Vagina (tissue), 2 donors: Measurements from ENCODE around the gene MYO1D. TPM values are rescaled to one million over a fixed set of nuclear protein-coding genes. Genes with fewer than 3 reads are reported as not detected.

Experiments
- DNase-seq, 2 donors: peaks; one replicate each; pipeline ENCODE4 v3.0.0-alpha.2; 2017; ENCODE audit errors: extremely low spot score in 2 of 2
- H3K27ac ChIP-seq: fragments of 200-600 bp; sonication (generic); one replicate; pipeline ENCODE4 v1.5.1; 2019
- H3K27me3 ChIP-seq: fragments of 200-600 bp; sonication (generic); one replicate; pipeline ENCODE4 v1.5.1; 2019
- H3K36me3 ChIP-seq, 2 donors: fragments of 200-600 bp; sonication (generic); one replicate each; pipeline ENCODE4 v1.5.1; 2017 to 2019
- H3K4me1 ChIP-seq: fragments of 200-600 bp; sonication (generic); one replicate; pipeline ENCODE4 v1.5.1; 2019
- H3K4me3 ChIP-seq, 2 donors: fragments of 200-600 bp; sonication (generic); 1 replicate in 1 of 2; 2 replicates in 1 of 2; pipeline ENCODE4 v1.5.1; 2016 to 2019
- H3K9me3 ChIP-seq: fragments of 200-600 bp; sonication (generic); one replicate; pipeline ENCODE4 v1.5.1; 2019
- CTCF ChIP-seq, 3 experiments: fragments of 450-650 bp in 2 of 3; fragments of 200-600 bp in 1 of 3; sonication (generic) in 1 of 3; IDR thresholded peaks; one replicate each; pipeline ENCODE4 v1.5.1; 2017 to 2019; ENCODE audit warnings: antibody characterized with exemption in 3 of 3, mild to moderate bottlenecking in 2 of 3, moderate library complexity in 2 of 3
- POLR2A ChIP-seq, 2 donors: fragments of 450-650 bp; IDR thresholded peaks; one replicate each; pipeline ENCODE4 v1.6.1; 2017; ENCODE audit warnings: antibody characterized with exemption in 2 of 2, mild to moderate bottlenecking in 2 of 2, moderate library complexity in 2 of 2
- POLR2AphosphoS5 ChIP-seq, 2 donors: sonication (generic); formaldehyde crosslinking; IDR thresholded peaks; one replicate each; pipeline ENCODE4 v1.9.0; 2017; ENCODE audit warnings: antibody characterized with exemption in 2 of 2, mild to moderate bottlenecking in 2 of 2, low read depth in 1 of 2; ENCODE audit not compliant: insufficient read depth in 1 of 2
- intact Hi-C: fragments of 100-400 bp; cut with DNase I; formaldehyde crosslinking; loops from one replicate; pipeline ENCODE4 v1.15.1; 2023
- total RNA-seq: library from RNA; depleted of rRNA; stranded (reverse); fragments of >200 nt; gene quantifications from one replicate; pipeline ENCODE4 v1.2.3, GENCODE V29; 2016

The MYO1D gene
- total RNA-seq, 1 donor from 2014 or later: 44.7 TPM

GRCh38 chr17:32551186-32551955 lies 325.6 kb downstream of the MYO1D start:
- H3K9me3 ChIP-seq: no peaks in the 10 kb centered on the region
- H3K36me3 ChIP-seq: no peaks in the 10 kb centered on the region
- no peak for DNase-seq
- H3K27ac ChIP-seq: no peak overlapping the region
- intact Hi-C loops: no loop called here
- no peak overlapping the region for H3K4me3 ChIP-seq
- TF ChIP-seq POLR2AphosphoS5 (IDR thresholded peaks at IDR 0.05; ENCODE audit: insufficient read depth in 1 of 2, low read depth in 1 of 2) (peak in 1 of 2 donors; percentile 31), CTCF (IDR thresholded peaks at IDR 0.05) (no peak), POLR2A (IDR thresholded peaks at IDR 0.05) (no peak)
- H3K4me1 ChIP-seq: no peaks in the 10 kb centered on the region
- H3K27me3 ChIP-seq: no peaks in the 10 kb centered on the region

GRCh38 chr17:32549559-32549958 lies 327.4 kb downstream of the MYO1D start:
- DNase-seq: no peak
- TF ChIP-seq POLR2A (IDR thresholded peaks at IDR 0.05) (no peak), CTCF (IDR thresholded peaks at IDR 0.05) (no peak), POLR2AphosphoS5 (IDR thresholded peaks at IDR 0.05; ENCODE audit: insufficient read depth in 1 of 2, low read depth in 1 of 2) (no peak)
- Histone ChIP-seq H3K27me3 (no peaks in the 10 kb centered on the region), H3K27ac (no peak overlapping the region), H3K4me1 (no peaks in the 10 kb centered on the region), H3K4me3 (no peak overlapping the region), H3K9me3 (no peaks in the 10 kb centered on the region), H3K36me3 (no peaks in the 10 kb centered on the region)
- intact Hi-C loops: no loop called here

GRCh38 chr17:32546031-32546444 lies 330.9 kb downstream of the MYO1D start:
- Histone ChIP-seq H3K9me3 (no peaks in the 10 kb centered on the region), H3K36me3 (no peaks in the 10 kb centered on the region), H3K27ac (no peak overlapping the region), H3K4me1 (no peaks in the 10 kb centered on the region), H3K4me3 (no peak overlapping the region), H3K27me3 (no peaks in the 10 kb centered on the region)
- DNase-seq: no peak
- TF ChIP-seq POLR2A (IDR thresholded peaks at IDR 0.05): no peak
- no peak for TF ChIP-seq POLR2AphosphoS5 (IDR thresholded peaks at IDR 0.05; ENCODE audit: insufficient read depth in 1 of 2, low read depth in 1 of 2)
- TF ChIP-seq CTCF (IDR thresholded peaks at IDR 0.05): no peak
- intact Hi-C loops: no loop called here

GRCh38 chr17:32542186-32542585 lies 334.7 kb downstream of the MYO1D start:
- no peak for DNase-seq
- Histone ChIP-seq H3K9me3 (no peaks in the 10 kb centered on the region), H3K27me3 (no peaks in the 10 kb centered on the region), H3K4me3 (no peak overlapping the region), H3K4me1 (no peaks in the 10 kb centered on the region), H3K27ac (no peak overlapping the region), H3K36me3 (peaks cover 0 to 8% of the 10 kb centered on the region in 2 donors)
- intact Hi-C loops: no loop called here
- TF ChIP-seq CTCF (IDR thresholded peaks at IDR 0.05) (no peak), POLR2A (IDR thresholded peaks at IDR 0.05) (no peak), POLR2AphosphoS5 (IDR thresholded peaks at IDR 0.05; ENCODE audit: insufficient read depth in 1 of 2, low read depth in 1 of 2) (no peak)

GRCh38 chr17:32541640-32542039 lies 335.3 kb downstream of the MYO1D start:
- Histone ChIP-seq H3K36me3 (peaks cover 0 to 8% of the 10 kb centered on the region in 2 donors), H3K4me1 (no peaks in the 10 kb centered on the region), H3K27me3 (no peaks in the 10 kb centered on the region), H3K4me3 (no peak overlapping the region), H3K27ac (no peak overlapping the region), H3K9me3 (no peaks in the 10 kb centered on the region)
- no peak for TF ChIP-seq CTCF (IDR thresholded peaks at IDR 0.05)
- TF ChIP-seq POLR2AphosphoS5 (IDR thresholded peaks at IDR 0.05; ENCODE audit: insufficient read depth in 1 of 2, low read depth in 1 of 2): no peak
- no peak for TF ChIP-seq POLR2A (IDR thresholded peaks at IDR 0.05)
- no peak for DNase-seq
- intact Hi-C loops: no loop called here
